Astrocyte (in vitro differentiated cells and primary cell): ENCODE measurements around the gene PLEKHG4B. TPM values are rescaled to one million over a fixed set of nuclear protein-coding genes. Genes with fewer than 3 reads are reported as not detected.
A peak's percentile ranks its signal among the peaks of the same experiment; 100 is the strongest.
"Not testable (repeated sequence)": the region's sequence is repeated elsewhere in the genome, so short reads cannot be mapped to it uniquely, and the experiment has no call there.

Experiments
- DNase-seq: peaks from one replicate; pipeline ENCODE4 v3.0.0-alpha.2; 2010; ENCODE audit warnings: low read depth
- FAIRE-seq: peaks from 2 replicates; lab custom pipeline; 2011; peaks lifted over from hg19 to GRCh38; lab: Jason Lieb, UNC
- H2AFZ ChIP-seq: 2 replicates; pipeline ENCODE4 v1.6.0; 2012; ENCODE audit warnings: low read depth, low read length, inconsistent platforms
- H3K27ac ChIP-seq: 2 replicates; pipeline ENCODE4 v1.5.1; 2011; ENCODE audit warnings: low read depth, low read length, inconsistent platforms
- H3K27me3 ChIP-seq: 2 replicates; pipeline ENCODE4 v1.6.0; 2011; ENCODE audit warnings: low read length, inconsistent platforms; ENCODE audit not compliant: insufficient read depth
- H3K36me3 ChIP-seq: 2 replicates; pipeline ENCODE4 v1.5.1; 2011; ENCODE audit warnings: low read length, inconsistent platforms; ENCODE audit not compliant: insufficient read depth
- H3K4me1 ChIP-seq: 2 replicates; pipeline ENCODE4 v1.5.1; 2011; ENCODE audit warnings: low read length, inconsistent platforms; ENCODE audit not compliant: insufficient read depth
- H3K4me2 ChIP-seq: 2 replicates; pipeline ENCODE4 v1.6.0; 2012; ENCODE audit warnings: low read length, inconsistent platforms
- H3K4me3 ChIP-seq: 2 replicates; pipeline ENCODE4 v1.5.1; 2011; ENCODE audit warnings: low read depth, mild to moderate bottlenecking, low read length, inconsistent platforms; ENCODE audit not compliant: insufficient read depth
- H3K79me2 ChIP-seq: 2 replicates; pipeline ENCODE4 v1.6.0; 2012; ENCODE audit warnings: mild to moderate bottlenecking, low read length, inconsistent platforms; ENCODE audit not compliant: insufficient read depth
- H3K9ac ChIP-seq: 2 replicates; pipeline ENCODE4 v1.6.0; 2012; ENCODE audit warnings: mild to moderate bottlenecking, low read length, inconsistent platforms
- H3K9me3 ChIP-seq: 2 replicates; pipeline ENCODE4 v1.5.1; 2012; ENCODE audit warnings: low read depth, mild to moderate bottlenecking, low read length, inconsistent platforms; ENCODE audit not compliant: insufficient read depth
- H4K20me1 ChIP-seq: 2 replicates; pipeline ENCODE4 v1.6.0; 2012; ENCODE audit warnings: low read length, inconsistent platforms; ENCODE audit not compliant: insufficient read depth
- H3K27ac Mint-ChIP-seq: one replicate; pipeline ENCODE4 v1.8.0; 2021; ENCODE audit warnings: mild to moderate bottlenecking, mixed read lengths; ENCODE audit not compliant: unreplicated experiment
- H3K27me3 Mint-ChIP-seq: one replicate; pipeline ENCODE4 v1.8.0; 2021; ENCODE audit warnings: low read depth, mixed read lengths; ENCODE audit not compliant: unreplicated experiment
- H3K36me3 Mint-ChIP-seq: one replicate; pipeline ENCODE4 v1.8.0; 2021; ENCODE audit warnings: low read depth, mixed read lengths; ENCODE audit not compliant: unreplicated experiment
- H3K4me1 Mint-ChIP-seq: one replicate; pipeline ENCODE4 v1.8.0; 2021; ENCODE audit warnings: low read depth, mixed read lengths; ENCODE audit not compliant: unreplicated experiment
- H3K4me3 Mint-ChIP-seq: one replicate; pipeline ENCODE4 v1.8.0; 2021; ENCODE audit warnings: mild to moderate bottlenecking, moderate library complexity, mixed read lengths; ENCODE audit not compliant: unreplicated experiment
- H3K9me3 Mint-ChIP-seq: one replicate; pipeline ENCODE4 v1.8.0; 2021; ENCODE audit warnings: mild to moderate bottlenecking, mixed read lengths; ENCODE audit not compliant: unreplicated experiment
- EZH2 ChIP-seq: IDR thresholded peaks from 2 replicates; pipeline ENCODE4 v1.6.1; 2012; ENCODE audit warnings: mild to moderate bottlenecking, low read length, inconsistent platforms; ENCODE audit not compliant: insufficient read depth
- total RNA-seq: library from RNA; stranded (reverse); gene quantifications from 2 replicates; pipeline ENCODE4 v1.2.1, GENCODE V29; 2021
- TF ChIP-seq, protein P1 (sequence below): IDR thresholded peaks from 2 replicates; pipeline ENCODE4 v1.5.1; 2011; ENCODE audit warnings: low read depth, mild to moderate bottlenecking, inconsistent platforms, low read length, moderate library complexity; ENCODE audit not compliant: insufficient read depth

Gene PLEKHG4B
- total RNA-seq, 1 donor from 2014 or later: 8.1 TPM

DNA sequence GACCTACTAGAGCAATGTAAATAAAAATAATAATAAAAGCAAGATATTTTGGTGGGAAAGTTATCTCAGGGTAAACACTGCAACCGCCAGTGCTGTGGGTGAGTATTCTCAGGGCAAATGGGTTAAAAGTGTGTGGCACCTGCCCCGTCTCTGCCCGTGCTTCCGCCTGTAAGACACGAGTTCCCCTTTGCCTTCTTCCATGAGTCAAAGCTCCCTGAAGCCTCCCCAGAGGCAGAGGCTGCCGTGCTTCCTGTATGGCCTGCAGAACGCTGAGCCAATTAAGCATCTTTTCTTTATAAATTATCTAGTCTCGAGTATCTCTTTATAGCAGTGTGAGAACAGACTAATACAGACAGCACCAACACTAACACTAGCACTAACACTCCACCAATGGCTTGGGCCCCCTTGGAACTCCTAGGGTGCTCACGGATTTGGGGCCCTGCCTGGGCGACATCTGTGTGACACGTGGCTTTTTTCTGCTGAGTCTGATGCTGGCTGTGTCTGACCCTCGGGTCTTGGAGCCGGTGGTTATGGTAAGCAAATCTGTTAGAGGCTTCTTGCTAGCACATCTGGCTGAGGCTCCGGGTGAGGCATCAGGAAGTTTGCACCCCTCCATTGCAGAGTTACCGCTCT, 10.6 kb downstream of the PLEKHG4B start:
- Mint-ChIP-seq H3K9me3 (no peaks in the 10 kb centered on the region), H3K4me1 (peaks cover 36% of the 10 kb centered on the region), H3K4me3 (no peak overlapping the region), H3K27me3 (no peaks in the 10 kb centered on the region), H3K27ac (no peak overlapping the region), H3K36me3 (no peaks in the 10 kb centered on the region)
- Histone ChIP-seq H3K4me2 (no peak overlapping the region), H3K36me3 (no peaks in the 10 kb centered on the region), H3K27me3 (peaks cover 4% of the 10 kb centered on the region), H3K27ac (no peak overlapping the region), H4K20me1 (peaks cover 45% of the 10 kb centered on the region), H3K4me1 (no peaks in the 10 kb centered on the region), H3K9ac (no peak overlapping the region), H3K4me3 (no peak overlapping the region), H3K79me2 (peaks cover 49% of the 10 kb centered on the region), H2AFZ (no peak overlapping the region), H3K9me3 (no peaks in the 10 kb centered on the region)
- FAIRE-seq (no peak), DNase-seq (no peak)
- TF ChIP-seq, protein P1, sequence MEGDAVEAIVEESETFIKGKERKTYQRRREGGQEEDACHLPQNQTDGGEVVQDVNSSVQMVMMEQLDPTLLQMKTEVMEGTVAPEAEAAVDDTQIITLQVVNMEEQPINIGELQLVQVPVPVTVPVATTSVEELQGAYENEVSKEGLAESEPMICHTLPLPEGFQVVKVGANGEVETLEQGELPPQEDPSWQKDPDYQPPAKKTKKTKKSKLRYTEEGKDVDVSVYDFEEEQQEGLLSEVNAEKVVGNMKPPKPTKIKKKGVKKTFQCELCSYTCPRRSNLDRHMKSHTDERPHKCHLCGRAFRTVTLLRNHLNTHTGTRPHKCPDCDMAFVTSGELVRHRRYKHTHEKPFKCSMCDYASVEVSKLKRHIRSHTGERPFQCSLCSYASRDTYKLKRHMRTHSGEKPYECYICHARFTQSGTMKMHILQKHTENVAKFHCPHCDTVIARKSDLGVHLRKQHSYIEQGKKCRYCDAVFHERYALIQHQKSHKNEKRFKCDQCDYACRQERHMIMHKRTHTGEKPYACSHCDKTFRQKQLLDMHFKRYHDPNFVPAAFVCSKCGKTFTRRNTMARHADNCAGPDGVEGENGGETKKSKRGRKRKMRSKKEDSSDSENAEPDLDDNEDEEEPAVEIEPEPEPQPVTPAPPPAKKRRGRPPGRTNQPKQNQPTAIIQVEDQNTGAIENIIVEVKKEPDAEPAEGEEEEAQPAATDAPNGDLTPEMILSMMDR: no peak
- no peak for TF ChIP-seq EZH2

DNA sequence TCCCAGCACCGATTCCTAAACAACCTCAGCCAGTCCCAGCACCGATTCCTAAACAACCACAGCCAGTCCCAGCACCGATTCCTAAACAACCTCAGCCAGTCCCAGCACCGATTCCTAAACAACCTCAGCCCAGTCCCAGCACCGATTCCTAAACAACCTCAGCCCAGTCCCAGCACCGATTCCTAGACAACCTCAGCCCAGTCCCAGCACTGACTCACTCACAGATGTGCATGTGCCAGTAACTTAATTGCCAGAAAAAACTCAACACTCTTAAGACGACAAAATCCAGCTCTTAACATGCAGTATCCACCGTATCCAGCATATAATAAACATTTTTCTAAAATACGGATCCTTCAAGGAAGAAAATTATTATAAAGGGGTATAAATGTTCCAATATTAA, 12.1 kb downstream of the PLEKHG4B start:
- H3K4me1 ChIP-seq, H3K27ac ChIP-seq, H3K9ac ChIP-seq, FAIRE-seq, H3K36me3 Mint-ChIP-seq, H3K9me3 Mint-ChIP-seq, H3K4me3 ChIP-seq, H3K27me3 ChIP-seq, H3K9me3 ChIP-seq, H3K4me2 ChIP-seq, H3K36me3 ChIP-seq, H3K27ac Mint-ChIP-seq, H3K27me3 Mint-ChIP-seq, H2AFZ ChIP-seq, H3K4me3 Mint-ChIP-seq: not testable (repeated sequence)
- DNase-seq: peak; percentile 39
- Histone ChIP-seq H4K20me1 (peaks cover 58% of the 10 kb centered on the region), H3K79me2 (peaks cover 55% of the 10 kb centered on the region)
- H3K4me1 Mint-ChIP-seq: peaks cover 36% of the 10 kb centered on the region

DNA sequence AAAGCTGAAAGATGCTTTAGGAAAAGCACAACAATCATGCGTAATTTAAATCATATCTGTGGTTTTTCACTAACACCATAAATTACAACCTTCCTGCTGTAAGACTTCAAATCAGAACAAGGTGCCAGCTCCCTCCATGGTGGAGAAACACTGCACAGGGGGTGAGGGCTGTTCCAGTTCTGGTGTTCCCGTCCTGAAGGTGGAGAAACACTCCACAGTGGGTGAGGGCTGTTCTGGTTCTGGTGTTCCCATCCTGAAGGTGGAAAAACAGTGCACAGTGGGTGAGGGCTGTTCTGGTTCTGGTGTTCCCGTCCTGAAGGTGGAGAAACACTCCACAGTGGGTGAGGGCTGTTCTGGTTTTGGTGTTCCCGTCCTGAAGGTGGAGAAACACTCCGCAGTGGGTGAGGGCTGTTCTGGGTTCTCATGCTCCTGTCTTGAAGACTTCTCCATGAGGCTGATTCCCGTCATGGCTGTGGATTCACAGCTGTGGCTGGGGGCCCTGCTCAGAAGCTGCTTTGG, 12.9 kb downstream of the PLEKHG4B start:
- peaks cover 32% of the 10 kb centered on the region for H3K4me1 Mint-ChIP-seq
- no peaks in the 10 kb centered on the region for H3K9me3 Mint-ChIP-seq
- Histone ChIP-seq H3K9me3 (no peaks in the 10 kb centered on the region), H3K4me3 (no peak overlapping the region), H3K4me1 (no peaks in the 10 kb centered on the region), H3K4me2 (no peak overlapping the region), H4K20me1 (peaks cover 61% of the 10 kb centered on the region), H3K9ac (no peak overlapping the region), H3K27ac (no peak overlapping the region), H3K27me3 (peaks cover 3% of the 10 kb centered on the region), H3K79me2 (peaks cover 50% of the 10 kb centered on the region), H2AFZ (no peak overlapping the region), H3K36me3 (no peaks in the 10 kb centered on the region)
- H3K36me3 Mint-ChIP-seq: peaks cover 3% of the 10 kb centered on the region
- DNase-seq: no peak
- H3K27me3 Mint-ChIP-seq: peaks cover 2% of the 10 kb centered on the region
- no peak for FAIRE-seq
- TF ChIP-seq, protein P1: no peak
- TF ChIP-seq EZH2: no peak
- H3K27ac Mint-ChIP-seq: no peak overlapping the region
- no peak overlapping the region for H3K4me3 Mint-ChIP-seq
